NK-92 (cell line): ENCODE results near the gene TMX4.
"Not testable (repeated sequence)": the region's sequence is repeated elsewhere in the genome, so short reads cannot be mapped to it uniquely, and the experiment has no call there.

Experiments
- DNase-seq: peaks from one replicate; lab custom pipeline; 2025; ENCODE audit not compliant: unreplicated experiment; lab: John Stamatoyannopoulos, UW

The TMX4 gene

DNA sequence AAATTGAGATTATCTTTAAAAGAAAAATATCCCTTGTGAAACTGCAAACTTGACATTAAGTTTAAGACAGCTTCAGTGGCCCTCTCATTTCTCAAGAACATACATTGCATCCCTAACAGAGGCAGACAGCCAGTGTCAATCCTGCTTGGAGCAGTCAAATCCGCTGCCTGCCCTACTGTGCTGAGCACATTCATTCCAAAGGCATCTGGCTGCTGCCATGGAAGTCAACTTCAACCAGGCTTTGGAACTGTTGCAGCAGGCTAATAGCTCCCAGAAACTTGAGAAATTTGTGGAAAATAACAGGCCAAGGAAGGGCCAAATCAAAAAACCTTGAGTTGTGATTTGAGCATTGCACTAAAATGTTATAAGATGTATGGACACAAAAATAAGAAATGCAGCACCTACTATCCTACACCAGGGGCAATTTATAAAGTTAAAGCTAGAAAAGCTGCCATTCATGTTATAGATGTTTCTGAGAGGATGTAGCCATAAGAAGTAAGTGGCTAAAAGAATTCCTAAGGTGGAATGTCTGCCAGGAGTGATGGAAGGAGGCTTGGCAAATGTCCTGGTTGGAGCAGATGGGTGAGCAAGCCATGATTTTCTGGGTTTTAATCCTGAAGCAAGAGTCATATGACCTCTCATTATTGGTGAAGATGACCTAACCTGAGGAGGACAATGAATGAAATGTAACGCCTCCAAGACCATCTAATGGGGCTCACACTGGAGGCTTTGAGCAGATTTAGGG lies 47.9 kb downstream of the TMX4 start:
- DNase-seq: no peak

DNA sequence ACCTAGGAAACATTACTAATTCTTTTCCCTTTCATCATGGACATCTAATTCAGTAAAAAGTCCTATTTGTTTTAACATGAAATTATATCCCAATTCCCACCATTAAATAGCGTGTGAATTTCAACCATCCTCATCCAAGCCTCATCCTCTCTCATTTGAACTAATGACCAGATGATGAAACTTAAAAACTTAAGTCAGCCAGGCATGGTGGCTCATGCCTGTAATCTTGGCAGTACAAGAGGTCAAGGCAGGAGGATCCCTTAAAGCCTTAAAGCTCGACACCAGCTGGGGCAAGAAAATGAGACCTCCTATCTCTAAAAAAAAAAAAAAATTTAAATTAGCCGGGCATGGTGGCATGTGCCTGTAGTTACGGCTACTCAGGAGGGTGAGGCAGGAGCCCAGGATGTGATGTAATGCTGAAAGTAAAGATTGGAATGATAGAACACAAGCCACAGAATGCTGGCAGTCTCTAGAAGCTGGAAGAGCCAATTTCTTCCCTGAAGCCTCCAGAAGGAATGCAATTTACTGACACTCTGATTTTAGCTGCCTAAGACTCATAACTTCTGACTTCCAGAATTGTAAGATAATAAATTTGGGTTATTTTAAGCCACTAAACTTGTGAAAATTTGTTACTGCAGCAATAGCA lies 52.2 kb downstream of the TMX4 start:
- no peak for DNase-seq

DNA sequence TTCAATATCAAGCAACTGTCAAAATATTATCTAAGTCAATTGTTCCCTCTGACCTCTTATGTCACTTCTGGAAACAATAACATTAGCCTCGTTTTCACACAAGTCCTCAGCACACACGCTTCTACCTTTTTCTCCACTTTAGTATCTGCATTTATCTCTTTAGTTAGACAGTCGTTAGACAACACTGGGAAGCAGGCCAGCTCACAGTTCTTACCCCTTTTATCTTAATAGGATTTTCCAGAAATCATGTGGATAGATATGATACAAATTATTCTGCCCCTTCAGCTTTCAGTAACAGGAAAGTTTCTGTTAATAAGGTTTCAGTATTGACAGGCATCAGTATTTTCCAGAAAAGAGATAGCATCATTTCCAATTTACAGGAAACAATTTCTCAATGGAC lies 53.4 kb downstream of the TMX4 start:
- no peak for DNase-seq

DNA sequence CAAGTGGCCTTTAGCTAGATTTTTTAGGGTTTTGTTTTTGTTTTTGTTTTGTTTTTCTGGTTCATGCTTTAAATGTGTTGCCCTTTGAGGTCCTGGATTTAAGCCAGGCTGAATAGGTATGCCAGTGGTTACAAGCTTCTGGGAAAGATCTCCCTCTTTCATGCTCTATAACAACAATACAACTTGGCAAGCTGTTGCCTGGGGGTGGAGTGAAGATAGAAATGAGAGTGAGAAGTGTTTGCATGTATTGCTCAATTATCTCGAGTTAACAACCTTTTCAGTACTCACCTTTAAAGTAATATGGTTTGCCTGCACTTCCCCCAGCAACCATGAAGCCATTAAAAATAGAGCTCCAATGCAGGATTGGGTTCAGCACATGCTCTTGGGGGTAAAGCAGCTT lies 60.1 kb downstream of the TMX4 start:
- DNase-seq: no peak

DNA sequence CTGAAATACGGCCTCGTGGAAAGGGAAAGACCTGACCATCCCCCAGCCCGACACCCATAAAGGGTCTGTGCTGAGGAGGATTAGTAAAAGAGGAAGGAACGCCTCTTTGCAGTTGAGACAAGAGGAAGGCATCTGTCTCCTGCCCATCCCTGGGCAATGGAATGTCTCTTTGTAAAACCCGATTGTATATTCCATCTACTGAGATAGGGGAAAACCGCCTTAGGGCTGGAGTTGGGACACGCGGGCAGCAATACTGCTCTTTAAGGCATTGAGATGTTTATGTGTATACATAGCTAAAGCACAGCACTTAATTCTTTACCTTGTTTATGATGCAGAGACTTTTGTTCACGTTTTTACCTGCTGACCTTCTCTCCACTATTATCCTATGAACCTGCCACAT lies 63.0 kb downstream of the TMX4 start:
- not testable (repeated sequence) for DNase-seq

DNA sequence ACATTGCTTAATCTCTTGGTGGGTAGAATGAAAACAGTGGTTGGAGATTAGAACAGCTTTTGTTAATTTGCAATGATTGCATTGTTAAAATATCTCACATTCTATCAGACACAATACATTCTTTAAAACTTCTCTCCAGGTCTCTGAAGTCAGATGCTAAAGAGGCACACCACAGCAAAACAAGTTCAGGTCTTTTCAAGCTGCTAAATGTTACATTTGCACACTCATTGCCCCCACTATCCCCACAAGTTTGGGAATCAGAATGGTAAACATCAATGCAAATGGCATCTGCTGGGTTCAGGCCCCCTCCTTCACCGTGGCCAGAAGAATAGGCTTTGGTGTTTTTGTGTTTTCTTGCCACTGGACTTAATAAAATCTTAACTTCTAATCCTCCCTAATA lies 69.2 kb downstream of the TMX4 start:
- DNase-seq: no peak

DNA sequence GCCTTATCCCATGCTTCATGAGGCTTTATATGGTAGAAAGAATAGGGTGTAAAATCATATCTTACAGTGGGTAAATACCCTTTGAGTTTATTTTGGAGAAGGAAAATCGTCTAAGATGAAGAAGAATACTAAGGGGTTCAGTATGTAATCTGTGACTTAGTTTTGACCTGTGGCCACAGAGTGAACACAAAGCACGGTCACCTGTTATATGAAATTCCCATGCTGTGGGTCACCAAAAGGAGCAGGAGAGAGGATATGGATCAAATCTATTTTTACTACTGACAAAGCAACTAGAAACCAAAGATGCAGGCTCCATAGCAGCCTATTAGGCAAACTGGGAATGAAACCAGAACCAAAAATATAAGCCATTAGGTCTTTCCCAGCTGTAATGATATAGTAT lies 75.7 kb downstream of the TMX4 start:
- no peak for DNase-seq

DNA sequence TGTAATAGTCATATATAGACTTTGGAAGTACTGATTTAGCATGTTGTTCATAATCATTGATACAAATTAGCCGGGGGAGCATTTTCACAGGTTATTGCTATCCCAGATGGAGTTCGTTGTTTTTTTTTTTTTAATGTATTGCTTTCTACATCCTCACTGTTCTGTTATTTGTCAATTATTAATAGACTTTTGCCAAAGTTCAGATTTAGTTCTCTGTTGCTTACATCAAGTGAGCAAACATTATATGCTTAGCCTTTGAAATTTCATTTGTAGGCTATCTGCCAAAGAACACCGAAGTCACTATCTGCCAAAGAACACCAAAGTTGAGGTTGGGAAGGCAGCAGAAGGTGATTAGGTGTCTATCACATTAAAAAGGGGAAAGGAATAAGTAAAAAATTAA lies 79.2 kb downstream of the TMX4 start, which contains the start of gene HAO1:
Gene HAO1, minus strand, starts transcription at position 118 of the 400 bp plus-strand sequence. Its CDS starts 36 bp downstream, at position 82.
- no peak for DNase-seq

DNA sequence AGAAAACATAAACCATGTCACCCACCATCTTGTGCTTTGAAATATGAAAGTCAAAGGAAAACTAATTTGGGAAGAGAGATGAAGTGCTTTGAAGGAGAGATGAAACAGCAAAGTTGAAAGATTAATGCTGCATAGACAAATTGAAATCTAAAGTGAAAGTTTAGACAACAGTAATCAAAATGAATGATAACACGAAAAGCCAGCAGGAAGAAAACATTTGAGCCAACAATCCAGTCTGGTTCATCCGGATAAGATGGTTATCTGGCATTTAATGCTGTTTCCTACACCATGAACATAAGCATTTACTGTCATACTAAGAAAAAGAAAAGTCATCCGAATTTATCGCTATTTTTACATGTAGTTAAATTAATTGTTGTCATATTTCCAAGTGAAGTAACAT lies 79.9 kb downstream of the TMX4 start:
- DNase-seq: no peak

DNA sequence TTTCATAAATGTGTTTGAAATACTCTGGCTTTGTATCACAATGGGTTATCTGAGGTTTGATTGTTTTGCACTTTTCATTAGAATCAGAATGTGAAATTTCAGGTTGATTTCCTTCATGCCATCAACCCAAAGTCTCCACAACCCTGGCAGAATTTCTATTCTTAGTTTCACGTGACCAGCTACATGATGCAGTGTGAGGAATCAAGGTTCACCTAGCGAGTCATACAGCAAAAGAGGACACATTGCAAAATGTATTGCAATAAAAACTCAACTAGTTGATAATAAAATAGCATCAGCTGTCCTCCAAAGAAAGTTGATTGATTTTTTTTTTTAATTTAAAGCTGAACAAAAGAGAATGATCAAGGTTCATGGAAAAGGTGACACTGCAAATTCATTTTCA lies 81.5 kb downstream of the TMX4 start:
- no peak for DNase-seq

DNA sequence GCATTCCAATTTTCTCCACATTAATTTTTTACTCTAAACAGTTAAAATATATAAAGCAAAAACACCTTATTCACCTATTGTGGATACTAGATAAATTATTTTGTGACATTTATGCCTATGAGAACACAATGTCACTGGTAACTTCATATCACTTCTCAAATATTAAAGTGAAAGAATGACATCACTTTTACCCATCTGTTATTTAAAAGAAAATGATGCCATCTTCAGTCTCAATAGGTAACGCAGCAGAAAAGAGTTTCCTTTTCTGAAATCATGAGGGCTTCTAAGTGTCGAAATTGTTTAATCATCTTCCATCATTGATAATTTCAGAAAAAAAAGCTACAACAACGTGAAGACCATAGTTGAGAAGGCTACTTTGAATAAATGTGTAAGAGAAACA lies 82.2 kb downstream of the TMX4 start:
- no peak for DNase-seq

DNA sequence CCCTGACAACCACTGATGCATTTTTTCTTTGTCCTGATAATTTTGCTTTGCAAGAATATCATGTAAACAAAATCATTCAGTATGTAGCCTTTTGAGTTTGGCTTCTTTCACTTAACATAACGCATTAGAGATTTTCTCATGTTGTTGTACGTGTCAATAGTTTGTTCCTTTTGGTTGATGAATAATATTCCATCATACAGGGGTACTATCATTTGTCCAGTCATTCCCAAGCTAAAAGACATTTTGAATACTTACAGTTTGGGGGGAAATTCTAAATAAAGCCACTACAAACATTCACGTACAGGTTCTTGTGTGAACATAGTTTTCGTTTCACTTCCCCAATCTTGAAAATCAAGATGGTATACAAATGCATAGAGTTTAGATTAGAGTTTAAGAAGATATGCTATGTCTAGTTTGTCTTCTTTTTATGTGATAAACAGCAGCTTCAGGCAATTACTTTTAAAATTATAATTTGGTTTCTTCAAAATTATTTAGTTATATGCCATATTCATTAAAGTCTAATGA lies 84.5 kb downstream of the TMX4 start:
- no peak for DNase-seq

DNA sequence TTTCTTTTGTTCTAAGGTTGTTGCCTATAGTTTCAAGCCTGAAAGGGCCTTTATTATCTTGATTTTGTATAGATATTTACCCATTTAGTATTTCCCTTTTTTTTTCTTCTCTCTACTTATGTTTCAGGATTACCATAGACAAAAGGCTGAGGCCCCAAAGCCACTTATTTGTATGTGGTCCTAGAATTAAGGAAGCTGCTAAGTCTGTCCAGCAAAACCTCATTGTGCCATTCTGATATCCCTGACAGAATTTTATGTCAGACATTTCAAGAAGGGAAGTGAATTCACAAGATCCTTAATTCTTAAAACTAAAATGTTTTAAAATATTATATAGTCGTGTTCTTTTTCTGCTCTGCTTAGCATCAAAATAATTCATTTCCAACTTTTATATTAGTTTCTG lies 86.2 kb downstream of the TMX4 start:
- DNase-seq: no peak

DNA sequence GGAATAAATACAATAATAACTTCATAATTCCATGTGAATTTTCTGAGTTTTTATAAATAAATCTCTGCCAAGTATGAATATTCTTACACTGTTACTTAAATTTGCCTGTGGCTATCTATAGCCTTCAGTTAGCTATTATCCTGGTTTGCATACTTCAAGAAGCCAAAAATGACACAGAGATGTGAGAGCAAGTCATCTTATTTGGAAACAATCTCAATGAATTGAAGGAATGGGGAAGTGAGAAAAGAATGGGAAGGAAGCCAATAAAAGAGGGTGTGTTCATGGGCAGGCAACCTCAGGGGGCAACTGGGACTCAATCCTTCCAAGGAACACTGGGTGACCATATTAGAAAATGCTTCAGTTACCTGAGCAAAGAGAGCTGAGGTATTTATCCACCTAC lies 89.2 kb downstream of the TMX4 start:
- no peak for DNase-seq
